A549 treated with Hydrocortisone at 1 μM for 4 hours (cell line): ENCODE results near the gene CTSA. TPM values are rescaled to one million over a fixed set of nuclear protein-coding genes. Genes with fewer than 3 reads are reported as not detected.

Experiments
- total RNA-seq: library from RNA; stranded (reverse); fragments of 200-300 nt; extraction: Qiagen RNA extraction; gene quantifications from 5 replicates; pipeline ENCODE4 v1.2.3, GENCODE V29; 2022

Gene CTSA
- total RNA-seq, result 92.5 to 118 TPM (median 109 TPM) in 5 replicates

GRCh38 chr20:45890985-45891983 lies at the start of gene CTSA, which contains the start of gene NEURL2:
TSS of gene CTSA (plus strand) at chr20:45891335. CDS start at chr20:45891569, 234 bp downstream.
TSS of gene NEURL2 (minus strand) at chr20:45891208. CDS start at chr20:45890991, 217 bp downstream.

GRCh38 chr20:45857114-45857881 lies 33.8 kb upstream of the CTSA start, which contains the start of the genes ACOT8 and ZSWIM3:
TSS of gene ACOT8 (minus strand) at chr20:45857392. CDS start at chr20:45857315, 77 bp downstream.
TSS of gene ZSWIM3 (plus strand) at chr20:45857614. CDS start at chr20:45857826, 212 bp downstream.

GRCh38 chr20:45880988-45881788 lies 9.9 kb upstream of the CTSA start, which contains the start of gene ZSWIM1:
TSS of gene ZSWIM1 (plus strand) at chr20:45881227. CDS start at chr20:45882593, 1,366 bp downstream.

GRCh38 chr20:45887346-45887715 lies 3.8 kb upstream of the CTSA start, which contains the start of gene SPATA25:
TSS of gene SPATA25 (minus strand) at chr20:45887622. CDS start at chr20:45887590, 32 bp downstream.

GRCh38 chr20:45911486-45912343 lies 20.6 kb downstream of the CTSA start, which contains the start of gene PLTP:
TSS of gene PLTP (minus strand) at chr20:45912155. CDS start at chr20:45911452, 703 bp downstream.

GRCh38 chr20:45934586-45935415 lies 43.7 kb downstream of the CTSA start, which contains the start of gene PCIF1:
TSS of gene PCIF1 (plus strand) at chr20:45934683. CDS start at chr20:45939000, 4,317 bp downstream.

Other genes with a start within 250 kb of the CTSA start
- not detected in 5 replicates for gene WFDC11, start 221.1 kb upstream of the CTSA start, total RNA-seq
- gene WFDC13, start 189.3 kb upstream of the CTSA start, total RNA-seq, result not detected in 5 replicates
- gene WFDC10B, start 186.3 kb upstream of the CTSA start, total RNA-seq, result not detected in 5 replicates
- not detected in 5 replicates for gene SPINT4, start 169.0 kb upstream of the CTSA start, total RNA-seq
- not detected in 5 replicates for gene WFDC3, start 99.5 kb upstream of the CTSA start, total RNA-seq
- gene DNTTIP1, start 99.4 kb upstream of the CTSA start, total RNA-seq, result 31.5 to 37.5 TPM (median 35.1 TPM) in 5 replicates
- 205 to 246 TPM (median 237 TPM) in 5 replicates for gene UBE2C, start 78.7 kb upstream of the CTSA start, total RNA-seq
- 0.13 to 0.28 TPM (median 0.23 TPM) in 4 of 5 replicates, not detected in the other for gene TNNC2, start 64.0 kb upstream of the CTSA start, total RNA-seq
- gene SNX21, start 57.5 kb upstream of the CTSA start, total RNA-seq, result 8.5 to 10.1 TPM (median 9.2 TPM) in 5 replicates
- 16.3 to 19.4 TPM (median 18.4 TPM) in 5 replicates for gene ACOT8, start 33.9 kb upstream of the CTSA start, total RNA-seq
- 1.6 to 1.9 TPM (median 1.7 TPM) in 5 replicates for gene ZSWIM3, start 33.7 kb upstream of the CTSA start, total RNA-seq
- gene ZSWIM1, start 10.1 kb upstream of the CTSA start, total RNA-seq, result 4.6 to 7.2 TPM (median 5.9 TPM) in 5 replicates
- 0.26 to 0.86 TPM (median 0.52 TPM) in 5 replicates for gene SPATA25, start 3.7 kb upstream of the CTSA start, total RNA-seq
- 0.72 to 1.2 TPM (median 0.95 TPM) in 5 replicates for gene NEURL2, start 127 bp upstream of the CTSA start, total RNA-seq
- gene PLTP, start 20.8 kb downstream of the CTSA start, total RNA-seq, result 1.4 to 1.9 TPM (median 1.7 TPM) in 5 replicates
- 29.3 to 37.0 TPM (median 33.4 TPM) in 5 replicates for gene PCIF1, start 43.3 kb downstream of the CTSA start, total RNA-seq
- gene ZNF335, start 80.9 kb downstream of the CTSA start, total RNA-seq, result 7.3 to 9.1 TPM (median 8.9 TPM) in 5 replicates
- gene MMP9, start 117.6 kb downstream of the CTSA start, total RNA-seq, result 0.23 to 0.46 TPM (median 0.36 TPM) in 5 replicates
- 8.8 to 17.1 TPM (median 13.6 TPM) in 5 replicates for gene SLC12A5, start 137.9 kb downstream of the CTSA start, total RNA-seq
- gene NCOA5, start 198.6 kb downstream of the CTSA start, total RNA-seq, result 19.8 to 24.0 TPM (median 21.2 TPM) in 5 replicates
- gene CD40, start 227.0 kb downstream of the CTSA start, total RNA-seq, result 3.1 to 5.1 TPM (median 4.1 TPM) in 5 replicates